CD4-positive, alpha-beta T cell (primary cell): ENCODE measurements around the gene UQCC2. TPM values are rescaled to one million over a fixed set of nuclear protein-coding genes. Genes with fewer than 3 reads are reported as not detected.

ENCODE experiments used
- ATAC-seq: fragments of 200-7000 bp; cut with Tn5 transposase; one replicate; pipeline ENCODE4 v1.10.0; 2022; ENCODE audit warnings: mild to moderate bottlenecking; ENCODE audit not compliant: poor library complexity
- CTCF ChIA-PET: fragments of 350-600 bp; sonication (Branson Sonifier 250); formaldehyde crosslinking; loops from one replicate; lab custom pipeline; 2021; ENCODE audit warnings: antibody characterized with exemption, inconsistent platforms; lab: Charles Lee
- POLR2A ChIA-PET: fragments of 350-600 bp; sonication (Branson Sonifier 250); formaldehyde crosslinking; loops from one replicate; lab custom pipeline; 2021; ENCODE audit warnings: antibody characterized with exemption, inconsistent platforms; lab: Charles Lee
- DNase-seq, 14 experiments: peaks; one replicate each; pipeline ENCODE4 v3.0.0-alpha.2; 2013 to 2020; ENCODE audit warnings: mixed read lengths in 2 of 14
- H3K27ac ChIP-seq, 2 donors: one replicate each; pipeline versions ENCODE4 v1.5.1 to v1.7.0; 2013; ENCODE audit warnings: low read length in 2 of 2, low read depth in 1 of 2, mild to moderate bottlenecking in 1 of 2
- H3K27me3 ChIP-seq, 2 experiments: 1 replicate in 1 of 2; 2 replicates in 1 of 2; pipeline versions ENCODE4 v1.6.1 to v1.7.0; 2013; ENCODE audit warnings: low read length in 2 of 2, control low read depth in 1 of 2, mild to moderate bottlenecking in 1 of 2, moderate library complexity in 1 of 2; ENCODE audit not compliant: insufficient read depth in 2 of 2, control insufficient read depth in 1 of 2
- H3K36me3 ChIP-seq: one replicate; pipeline ENCODE4 v1.6.1; 2013; ENCODE audit warnings: low read length, control low read depth; ENCODE audit not compliant: insufficient read depth
- H3K4me1 ChIP-seq: one replicate; pipeline ENCODE4 v1.6.1; 2013; ENCODE audit warnings: low read length, control low read depth; ENCODE audit not compliant: insufficient read depth
- H3K4me3 ChIP-seq: one replicate; pipeline ENCODE4 v1.5.1; 2013; ENCODE audit warnings: mild to moderate bottlenecking, low read length, moderate library complexity
- H3K9me3 ChIP-seq, 2 experiments: 1 replicate in 1 of 2; 2 replicates in 1 of 2; pipeline versions ENCODE4 v1.6.1 to v1.7.0; 2013; ENCODE audit warnings: low read length in 2 of 2, mild to moderate bottlenecking in 2 of 2, control low read depth in 1 of 2, moderate library complexity in 1 of 2; ENCODE audit not compliant: control insufficient read depth in 1 of 2, insufficient read depth in 1 of 2
- H3K27ac Mint-ChIP-seq: one replicate; pipeline ENCODE4 v1.8.0; 2020; ENCODE audit warnings: mixed read lengths
- H3K27me3 Mint-ChIP-seq: one replicate; pipeline ENCODE4 v1.8.0; 2021; ENCODE audit warnings: mixed read lengths
- H3K36me3 Mint-ChIP-seq: one replicate; pipeline ENCODE4 v1.8.0; 2021; ENCODE audit warnings: low read depth, mixed read lengths
- H3K4me1 Mint-ChIP-seq: one replicate; pipeline ENCODE4 v1.8.0; 2021; ENCODE audit warnings: low read depth, mixed read lengths
- H3K4me3 Mint-ChIP-seq: one replicate; pipeline ENCODE4 v1.8.0; 2020; ENCODE audit warnings: mild to moderate bottlenecking, mixed read lengths
- H3K9me3 Mint-ChIP-seq: one replicate; pipeline ENCODE4 v1.8.0; 2020; ENCODE audit warnings: mixed read lengths
- CTCF ChIP-seq: fragments of 200-600 bp; IDR thresholded peaks from one replicate; pipeline ENCODE4 v1.8.0; 2022; ENCODE audit warnings: antibody characterized with exemption, mild to moderate bottlenecking
- intact Hi-C, 2 experiments: fragments of 100-400 bp; cut with DNase I in 1 of 2; cut with micrococcal nuclease in 1 of 2; formaldehyde crosslinking; loops; one replicate each; pipeline versions ENCODE4 v1.15.1 to v1.9.0; 2023 to 2025; cut with DNase I, micrococcal nuclease
- total RNA-seq, 174 experiments: library from RNA in 2 of 174; stranded (reverse) in 2 of 174; gene quantifications; one replicate each; pipeline ENCODE4 v1.2.3 and lab custom pipeline; 2021 to 2026

Gene UQCC2
- total RNA-seq, 2 experiments from 2014 or later = 8.7 to 9.3 TPM

GRCh38 chr6:33668914-33669313, 42.6 kb downstream of the UQCC2 start:
- Histone ChIP-seq H3K27ac (peak overlapping the region in 1 of 2 donors; percentile 40), H3K4me3 (no peak overlapping the region), H3K4me1 (peaks cover 19% of the 10 kb centered on the region), H3K27me3 (no peaks in the 10 kb centered on the region), H3K9me3 (peaks cover 0 to under 1% of the 10 kb centered on the region in 2 experiments), H3K36me3 (peaks cover 86% of the 10 kb centered on the region)
- intact Hi-C loops = loop anchor here in 1 of 2 experiments (5.0 kb wide), 1 partner anchor 33 kb away; no protein-coding TSS in a partner anchor
- Mint-ChIP-seq H3K4me1 (peaks cover 14% of the 10 kb centered on the region), H3K36me3 (peaks cover 89% of the 10 kb centered on the region), H3K27me3 (no peaks in the 10 kb centered on the region), H3K27ac (peak overlapping the region; percentile 81), H3K4me3 (no peak overlapping the region), H3K9me3 (no peaks in the 10 kb centered on the region)
- DNase-seq (peak; percentile 54 to 88 (median 74)), ATAC-seq (peak; percentile 99)
- POLR2A ChIA-PET = interaction anchor here (1.3 to 2.8 kb wide), 7 partner anchors 14 to 48 kb away, joined by 3 to 12 read pairs (median 5); partner anchors contain the start of genes ITPR3 and UQCC2
- CTCF ChIA-PET = interaction anchor here (1.2 to 1.7 kb wide), 2 partner anchors 32 to 43 kb away, joined by 4 to 6 read pairs; partner anchors contain the start of gene UQCC2
- TF ChIP-seq CTCF = no peak

- H3K27me3 ChIP-seq = no peaks in the 10 kb centered on the region
- ChIA-PET POLR2A (interaction anchor here (1.3 to 2.8 kb wide), 7 partner anchors 14 to 47 kb away, joined by 3 to 12 read pairs (median 5); partner anchors contain the start of genes ITPR3 and UQCC2), CTCF (interaction anchor here (1.2 to 1.7 kb wide), 2 partner anchors 32 to 43 kb away, joined by 4 to 6 read pairs; partner anchors contain the start of gene UQCC2)
- Mint-ChIP-seq H3K9me3 (no peaks in the 10 kb centered on the region), H3K27me3 (no peaks in the 10 kb centered on the region), H3K4me3 (no peak overlapping the region), H3K36me3 (peaks cover 89% of the 10 kb centered on the region), H3K4me1 (peaks cover 14% of the 10 kb centered on the region), H3K27ac (peak overlapping the region; percentile 81)
- no peak overlapping the region for H3K4me3 ChIP-seq
- DNase-seq (no peak), ATAC-seq (no peak)
- H3K27ac ChIP-seq = peak overlapping the region in 1 of 2 donors; percentile 40
- H3K36me3 ChIP-seq = peaks cover 86% of the 10 kb centered on the region
- no peaks in the 10 kb centered on the region for H3K9me3 ChIP-seq
- intact Hi-C loops = loop anchor here in 1 of 2 experiments (5.0 kb wide), 1 partner anchor 34 kb away; no protein-coding TSS in a partner anchor
- TF ChIP-seq CTCF = no peak
- H3K4me1 ChIP-seq = peaks cover 19% of the 10 kb centered on the region
These were observed 43.2 kb downstream of the UQCC2 start for GRCh38 chr6:33668328-33668727.

- no peak for DNase-seq
- Histone ChIP-seq H3K4me1 (peaks cover 19% of the 10 kb centered on the region), H3K27me3 (no peaks in the 10 kb centered on the region), H3K4me3 (no peak overlapping the region), H3K27ac (no peak overlapping the region), H3K9me3 (no peaks in the 10 kb centered on the region), H3K36me3 (peaks cover 83% of the 10 kb centered on the region)
- H3K36me3 Mint-ChIP-seq = peaks cover 89% of the 10 kb centered on the region
- H3K4me3 Mint-ChIP-seq = no peak overlapping the region
- ATAC-seq = no peak
- H3K9me3 Mint-ChIP-seq = no peaks in the 10 kb centered on the region
- TF ChIP-seq CTCF = no peak
- intact Hi-C loops = loop anchor here in 1 of 2 experiments (5.0 kb wide), 1 partner anchor 35 kb away; no protein-coding TSS in a partner anchor
- no peak overlapping the region for H3K27ac Mint-ChIP-seq
- ChIA-PET POLR2A (interaction anchor here (1.7 kb wide), 1 partner anchor 26 kb away, joined by 3 read pairs; no protein-coding TSS in a partner anchor), CTCF (interaction anchor here (1.7 kb wide), 1 partner anchor 33 kb away, joined by 6 read pairs; no protein-coding TSS in a partner anchor)
- peaks cover 14% of the 10 kb centered on the region for H3K4me1 Mint-ChIP-seq
- no peaks in the 10 kb centered on the region for H3K27me3 Mint-ChIP-seq
These were observed 43.7 kb downstream of the UQCC2 start for GRCh38 chr6:33667776-33668175.
